K562 (cell line): Measurements from ENCODE around the gene DACT1.

ENCODE experiments used
- NR1H2 ChIP-seq: sonication (generic); formaldehyde crosslinking; IDR thresholded peaks from 2 replicates; pipeline ENCODE4 v1.4.0; 2020; ENCODE audit warnings: mild to moderate bottlenecking, missing genetic modification reagents
- RFX5 ChIP-seq: IDR thresholded peaks from 2 replicates; pipeline ENCODE4 v1.6.1; 2011; ENCODE audit warnings: low read depth, mild to moderate bottlenecking, improper control_type of control experiment, low read length
- ZBTB33 ChIP-seq: sonication (generic); formaldehyde crosslinking; IDR thresholded peaks from 2 replicates; pipeline ENCODE4 v1.8.1; 2023; ENCODE audit warnings: mild to moderate bottlenecking, missing genetic modification reagents
- TF ChIP-seq, protein P1 (sequence below), 2 experiments: fragments of 250-450 bp in 1 of 2; fragments of 450-650 bp in 1 of 2; sonication (Bioruptor Pico) in 1 of 2; IDR thresholded peaks; 2 replicates each; pipeline versions ENCODE4 v1.6.1 to v1.8.0; 2016 to 2021; ENCODE audit warnings: mild to moderate bottlenecking in 2 of 2, moderate library complexity in 2 of 2, missing compliant biosample characterization in 1 of 2, missing genetic modification characterization in 1 of 2

DNA sequence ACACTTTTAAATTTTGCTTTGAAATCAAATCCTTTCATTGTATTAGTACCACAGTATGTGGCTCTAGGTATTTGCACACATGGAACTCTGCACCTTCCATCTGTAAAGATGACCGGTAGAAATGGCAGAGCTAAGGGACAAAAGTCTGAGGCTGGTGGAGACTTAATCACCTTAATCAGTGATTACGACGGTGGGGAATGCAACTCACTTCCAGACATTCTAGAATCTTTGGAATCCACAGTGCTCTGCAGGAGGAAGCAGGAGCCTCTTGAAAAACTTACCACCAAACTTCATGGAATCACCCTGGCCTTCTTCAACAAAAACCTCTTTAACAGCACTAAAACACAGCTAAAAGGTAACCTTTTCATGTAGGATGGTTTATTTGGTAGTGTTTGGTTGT lies 3.9 kb upstream of the DACT1 start:
- TF ChIP-seq NR1H2, result no peak
- TF ChIP-seq, protein P1, sequence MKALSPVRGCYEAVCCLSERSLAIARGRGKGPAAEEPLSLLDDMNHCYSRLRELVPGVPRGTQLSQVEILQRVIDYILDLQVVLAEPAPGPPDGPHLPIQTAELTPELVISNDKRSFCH (CRISPR knock-in tag; IDR thresholded peaks at IDR 0.05), result no peak
- TF ChIP-seq, protein P1 (tag; IDR thresholded peaks at IDR 0.05), result no peak
- TF ChIP-seq ZBTB33 (CRISPR knock-in tag), result no peak
- no peak for TF ChIP-seq RFX5
